ENCODE measurements around the gene FHIT. TPM values are rescaled to one million over a fixed set of nuclear protein-coding genes. Genes with fewer than 3 reads are reported as not detected.

The FHIT gene
- total RNA-seq, 2 experiments from 2014 or later, result 86.0 to 90.6 TPM

DNA sequence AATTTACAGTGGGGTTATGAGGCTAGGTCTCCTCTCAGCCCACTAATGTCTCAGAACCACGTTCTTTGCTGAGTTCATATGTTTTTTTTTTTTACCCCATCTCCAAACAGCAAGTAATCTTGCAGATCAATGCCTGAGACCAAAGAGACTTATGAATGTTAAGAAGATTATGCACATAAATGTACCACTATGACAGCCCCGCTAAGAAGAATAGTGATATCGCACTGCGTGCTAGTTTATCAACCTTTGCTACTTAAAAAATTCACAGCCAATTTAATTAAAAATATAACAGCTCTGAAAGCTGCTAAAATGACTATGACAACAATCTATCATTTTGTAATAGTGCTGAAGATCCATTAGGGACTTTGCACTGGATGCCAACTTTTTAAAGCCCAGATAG lies 1462.5 kb downstream of the FHIT start:
- ATAC-seq (ENCODE audit: poor library complexity), result no peak
- CTCF ChIA-PET, result no interaction called here
- no peaks in the 10 kb centered on the region for H3K27me3 Mint-ChIP-seq
- Histone ChIP-seq H3K27me3 (ENCODE audit: control insufficient read depth in 1 of 2, insufficient read depth in 2 of 2, low read length in 2 of 2) (no peaks in the 10 kb centered on the region), H3K36me3 (ENCODE audit: insufficient read depth, low read length) (no peaks in the 10 kb centered on the region), H3K9me3 (ENCODE audit: control insufficient read depth in 1 of 2, insufficient read depth in 1 of 2, low read length in 2 of 2) (no peaks in the 10 kb centered on the region), H3K4me1 (ENCODE audit: insufficient read depth, low read length) (peaks cover 6% of the 10 kb centered on the region), H3K4me3 (ENCODE audit: low read length) (no peak overlapping the region), H3K27ac (ENCODE audit: low read depth in 1 of 2, low read length in 2 of 2) (no peak overlapping the region)
- DNase-seq, result no peak
- H3K4me1 Mint-ChIP-seq (ENCODE audit: low read depth), result peaks cover 46% of the 10 kb centered on the region
- intact Hi-C loops (cut with DNase I, micrococcal nuclease), result no loop called here
- POLR2A ChIA-PET, result no interaction called here
- H3K4me3 Mint-ChIP-seq, result no peak overlapping the region
- H3K9me3 Mint-ChIP-seq, result peaks cover 3% of the 10 kb centered on the region
- no peak overlapping the region for H3K27ac Mint-ChIP-seq
- peaks cover 61% of the 10 kb centered on the region for H3K36me3 Mint-ChIP-seq (ENCODE audit: low read depth)
- TF ChIP-seq, protein P1, sequence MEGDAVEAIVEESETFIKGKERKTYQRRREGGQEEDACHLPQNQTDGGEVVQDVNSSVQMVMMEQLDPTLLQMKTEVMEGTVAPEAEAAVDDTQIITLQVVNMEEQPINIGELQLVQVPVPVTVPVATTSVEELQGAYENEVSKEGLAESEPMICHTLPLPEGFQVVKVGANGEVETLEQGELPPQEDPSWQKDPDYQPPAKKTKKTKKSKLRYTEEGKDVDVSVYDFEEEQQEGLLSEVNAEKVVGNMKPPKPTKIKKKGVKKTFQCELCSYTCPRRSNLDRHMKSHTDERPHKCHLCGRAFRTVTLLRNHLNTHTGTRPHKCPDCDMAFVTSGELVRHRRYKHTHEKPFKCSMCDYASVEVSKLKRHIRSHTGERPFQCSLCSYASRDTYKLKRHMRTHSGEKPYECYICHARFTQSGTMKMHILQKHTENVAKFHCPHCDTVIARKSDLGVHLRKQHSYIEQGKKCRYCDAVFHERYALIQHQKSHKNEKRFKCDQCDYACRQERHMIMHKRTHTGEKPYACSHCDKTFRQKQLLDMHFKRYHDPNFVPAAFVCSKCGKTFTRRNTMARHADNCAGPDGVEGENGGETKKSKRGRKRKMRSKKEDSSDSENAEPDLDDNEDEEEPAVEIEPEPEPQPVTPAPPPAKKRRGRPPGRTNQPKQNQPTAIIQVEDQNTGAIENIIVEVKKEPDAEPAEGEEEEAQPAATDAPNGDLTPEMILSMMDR (IDR thresholded peaks at IDR 0.05), result no peak

DNA sequence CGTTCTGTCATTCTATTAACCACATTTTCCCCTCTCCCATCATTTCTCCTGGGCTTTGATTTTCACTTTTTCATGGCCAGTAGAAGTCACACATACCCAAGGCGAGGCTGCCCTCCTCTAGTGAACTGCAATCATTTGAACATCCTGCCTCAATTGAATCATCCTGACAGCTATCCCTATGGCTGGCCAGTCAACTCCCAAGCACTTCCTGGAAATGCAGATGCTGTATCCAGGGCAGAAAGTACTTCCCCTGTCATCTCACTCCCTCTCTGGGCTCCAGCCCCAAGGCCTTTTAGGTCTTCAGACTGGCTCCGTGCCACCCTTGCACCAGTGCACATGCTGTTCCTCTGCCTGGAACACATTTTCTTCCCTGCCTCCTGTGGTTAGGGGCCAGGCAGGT lies 1463.1 kb downstream of the FHIT start:
- no peak overlapping the region for H3K4me3 Mint-ChIP-seq
- intact Hi-C loops (cut with DNase I, micrococcal nuclease), result no loop called here
- peaks cover 6% of the 10 kb centered on the region for H3K4me1 ChIP-seq (ENCODE audit: insufficient read depth, low read length)
- no peak overlapping the region for H3K27ac ChIP-seq (ENCODE audit: low read depth in 1 of 2, low read length in 2 of 2)
- no peaks in the 10 kb centered on the region for H3K27me3 ChIP-seq (ENCODE audit: control insufficient read depth in 1 of 2, insufficient read depth in 2 of 2, low read length in 2 of 2)
- no peak overlapping the region for H3K27ac Mint-ChIP-seq
- H3K4me3 ChIP-seq (ENCODE audit: low read length), result no peak overlapping the region
- H3K27me3 Mint-ChIP-seq, result no peaks in the 10 kb centered on the region
- POLR2A ChIA-PET, result no interaction called here
- CTCF ChIA-PET, result no interaction called here
- peaks cover 50% of the 10 kb centered on the region for H3K4me1 Mint-ChIP-seq (ENCODE audit: low read depth)
- no peaks in the 10 kb centered on the region for H3K36me3 ChIP-seq (ENCODE audit: insufficient read depth, low read length)
- H3K9me3 ChIP-seq (ENCODE audit: control insufficient read depth in 1 of 2, insufficient read depth in 1 of 2, low read length in 2 of 2), result no peaks in the 10 kb centered on the region
- TF ChIP-seq, protein P1 (IDR thresholded peaks at IDR 0.05), result no peak
- H3K36me3 Mint-ChIP-seq (ENCODE audit: low read depth), result peaks cover 68% of the 10 kb centered on the region
- no peak for DNase-seq
- no peak for ATAC-seq (ENCODE audit: poor library complexity)
- H3K9me3 Mint-ChIP-seq, result peaks cover 4% of the 10 kb centered on the region

DNA sequence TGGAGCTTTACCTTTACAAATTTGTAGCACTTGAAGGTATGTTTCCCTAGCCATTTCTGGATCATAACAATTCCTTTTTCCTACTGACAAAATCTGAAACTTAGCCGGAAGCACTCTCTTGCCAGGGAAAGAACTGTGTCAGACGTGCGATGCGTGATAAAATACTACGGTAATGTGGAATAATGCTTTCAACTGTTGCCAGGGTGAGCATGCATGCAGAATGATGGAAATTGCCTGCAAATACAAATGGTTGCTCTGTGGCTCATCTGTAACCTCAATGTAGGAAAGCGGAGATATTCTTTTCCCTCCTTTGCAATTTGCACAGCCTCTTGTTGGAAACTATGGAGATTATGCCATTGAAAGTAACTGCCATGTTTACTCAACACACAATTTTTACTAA lies 1464.9 kb downstream of the FHIT start:
- Mint-ChIP-seq H3K4me1 (ENCODE audit: low read depth) (peaks cover 40% of the 10 kb centered on the region), H3K9me3 (peaks cover 4% of the 10 kb centered on the region), H3K36me3 (ENCODE audit: low read depth) (peaks cover 68% of the 10 kb centered on the region), H3K27me3 (no peaks in the 10 kb centered on the region), H3K27ac (no peak overlapping the region), H3K4me3 (no peak overlapping the region)
- no peak for ATAC-seq (ENCODE audit: poor library complexity)
- TF ChIP-seq, protein P1 (IDR thresholded peaks at IDR 0.05), result no peak
- no peak for DNase-seq
- H3K4me3 ChIP-seq (ENCODE audit: low read length), result no peak overlapping the region
- no peak overlapping the region for H3K27ac ChIP-seq (ENCODE audit: low read depth in 1 of 2, low read length in 2 of 2)
- intact Hi-C loops (cut with DNase I, micrococcal nuclease), result no loop called here
- ChIA-PET CTCF (no interaction called here), POLR2A (interaction anchor here (1.0 kb wide), 1 partner anchor 13 kb away, joined by 3 read pairs; no protein-coding TSS in a partner anchor)
- no peaks in the 10 kb centered on the region for H3K36me3 ChIP-seq (ENCODE audit: insufficient read depth, low read length)
- H3K27me3 ChIP-seq (ENCODE audit: control insufficient read depth in 1 of 2, insufficient read depth in 2 of 2, low read length in 2 of 2), result no peaks in the 10 kb centered on the region
- peaks cover 6% of the 10 kb centered on the region for H3K4me1 ChIP-seq (ENCODE audit: insufficient read depth, low read length)
- no peaks in the 10 kb centered on the region for H3K9me3 ChIP-seq (ENCODE audit: control insufficient read depth in 1 of 2, insufficient read depth in 1 of 2, low read length in 2 of 2)

Measured in CD4-positive, alpha-beta T cell (primary cell).